DOHH2 (cell line): ENCODE results near the gene PAPSS2.

Experiments used
- EZH2phosphoT487 ChIP-seq: fragments of 200-600 bp; sonication (generic); IDR thresholded peaks from 2 replicates; pipeline ENCODE4 v1.6.1; 2017; ENCODE audit warnings: borderline replicate concordance, mild to moderate bottlenecking, antibody characterized with exemption, low read length, moderate library complexity, mixed read lengths
- TF ChIP-seq, protein P1 (sequence below): fragments of 200-600 bp; sonication (generic); IDR thresholded peaks from one replicate; pipeline ENCODE4 v1.5.1; 2014; ENCODE audit warnings: antibody characterized with exemption, mild to moderate bottlenecking, low read depth, low read length; ENCODE audit not compliant: poor library complexity, severe bottlenecking

DNA sequence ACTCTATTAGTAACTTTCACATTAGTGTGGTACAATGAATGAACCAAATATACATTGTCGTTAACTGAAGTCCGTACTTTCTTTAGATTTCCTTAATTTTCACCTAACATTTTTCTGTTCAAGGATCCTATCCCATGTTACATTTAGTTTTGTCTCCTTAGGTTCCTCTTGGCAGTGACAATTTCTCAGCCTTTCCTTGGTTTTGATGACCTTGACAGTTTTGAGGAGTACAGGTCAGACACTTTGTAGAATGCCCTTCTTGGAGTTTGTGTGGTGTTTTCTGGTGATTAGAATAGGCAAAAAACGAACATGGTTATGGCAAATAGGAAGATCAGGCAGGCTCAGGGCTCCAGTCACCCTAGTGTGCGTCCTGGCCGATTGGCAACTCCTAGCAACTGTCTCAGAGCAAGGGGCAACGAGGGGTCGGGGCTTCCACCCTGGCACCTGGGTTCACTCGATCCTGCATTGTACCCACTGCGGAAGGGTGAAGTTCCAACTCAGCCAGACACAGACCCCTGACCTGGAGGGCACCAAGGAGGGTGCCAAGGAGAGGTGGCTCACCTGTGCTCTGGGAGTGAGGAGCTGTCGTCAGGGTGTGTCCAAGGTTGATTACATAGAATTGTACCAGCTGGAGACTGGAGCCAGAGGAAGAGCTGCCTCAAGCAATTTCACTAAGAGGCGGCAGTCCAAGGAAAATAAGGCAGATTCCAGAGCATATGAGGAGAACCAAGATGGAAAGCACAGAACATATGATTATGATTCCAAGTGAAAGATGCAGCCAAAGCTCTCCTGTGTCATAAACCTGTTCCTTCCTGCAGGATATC, 37.5 kb downstream of the PAPSS2 start:
- TF ChIP-seq, protein P1, sequence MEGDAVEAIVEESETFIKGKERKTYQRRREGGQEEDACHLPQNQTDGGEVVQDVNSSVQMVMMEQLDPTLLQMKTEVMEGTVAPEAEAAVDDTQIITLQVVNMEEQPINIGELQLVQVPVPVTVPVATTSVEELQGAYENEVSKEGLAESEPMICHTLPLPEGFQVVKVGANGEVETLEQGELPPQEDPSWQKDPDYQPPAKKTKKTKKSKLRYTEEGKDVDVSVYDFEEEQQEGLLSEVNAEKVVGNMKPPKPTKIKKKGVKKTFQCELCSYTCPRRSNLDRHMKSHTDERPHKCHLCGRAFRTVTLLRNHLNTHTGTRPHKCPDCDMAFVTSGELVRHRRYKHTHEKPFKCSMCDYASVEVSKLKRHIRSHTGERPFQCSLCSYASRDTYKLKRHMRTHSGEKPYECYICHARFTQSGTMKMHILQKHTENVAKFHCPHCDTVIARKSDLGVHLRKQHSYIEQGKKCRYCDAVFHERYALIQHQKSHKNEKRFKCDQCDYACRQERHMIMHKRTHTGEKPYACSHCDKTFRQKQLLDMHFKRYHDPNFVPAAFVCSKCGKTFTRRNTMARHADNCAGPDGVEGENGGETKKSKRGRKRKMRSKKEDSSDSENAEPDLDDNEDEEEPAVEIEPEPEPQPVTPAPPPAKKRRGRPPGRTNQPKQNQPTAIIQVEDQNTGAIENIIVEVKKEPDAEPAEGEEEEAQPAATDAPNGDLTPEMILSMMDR: no peak
- no peak for TF ChIP-seq EZH2phosphoT487
